H1 (cell line): ENCODE data around the gene ARHGEF7. TPM values are rescaled to one million over a fixed set of nuclear protein-coding genes. Genes with fewer than 3 reads are reported as not detected.

Source experiments
- CTCF ChIA-PET: fragments of 300-600 bp; sonication (Branson Sonifier 250); formaldehyde crosslinking; loops from one replicate; lab custom pipeline; 2021; ENCODE audit not compliant: partially characterized antibody; lab: Charles Lee
- POLR2A ChIA-PET: fragments of 300-600 bp; sonication (Branson Sonifier 250); formaldehyde crosslinking; loops from one replicate; lab custom pipeline; 2021; ENCODE audit warnings: inconsistent platforms; ENCODE audit not compliant: partially characterized antibody; lab: Charles Lee
- DNase-seq, 2 experiments: peaks; one replicate each; pipeline versions ENCODE4 v3.0.0 to v3.0.0-alpha.2; 2010 to 2022; ENCODE audit warnings: low spot score in 2 of 2, low read depth in 1 of 2, mixed read lengths in 1 of 2
- FAIRE-seq: peaks from 2 replicates; lab custom pipeline; 2011; peaks lifted over from hg19 to GRCh38; lab: Jason Lieb, UNC
- H2AFZ ChIP-seq: 2 replicates; pipeline ENCODE4 v1.8.1; 2012; ENCODE audit warnings: low read length, inconsistent platforms
- H2AK5ac ChIP-seq: 2 replicates; pipeline ENCODE4 v1.6.1; 2013; ENCODE audit warnings: low read depth, low read length
- H2BK120ac ChIP-seq: replicated peaks from 2 replicates; pipeline ENCODE3; 2013; ENCODE audit warnings: low read depth, low read length, inconsistent platforms
- H2BK12ac ChIP-seq: 2 replicates; pipeline ENCODE4 v1.6.1; 2013; ENCODE audit warnings: low read depth, low read length
- H2BK15ac ChIP-seq: 2 replicates; pipeline ENCODE4 v1.6.1; 2013; ENCODE audit warnings: low read length
- H2BK20ac ChIP-seq: 2 replicates; pipeline ENCODE4 v1.6.1; 2013; ENCODE audit warnings: low read length
- H2BK5ac ChIP-seq: 2 replicates; pipeline ENCODE4 v1.6.1; 2013; ENCODE audit warnings: low read depth, low read length
- H3K14ac ChIP-seq: 2 replicates; pipeline ENCODE4 v1.6.1; 2013; ENCODE audit warnings: inconsistent platforms; ENCODE audit not compliant: insufficient read length
- H3K18ac ChIP-seq: 2 replicates; pipeline ENCODE4 v1.6.1; 2013; ENCODE audit warnings: low read length; ENCODE audit errors: extremely low read depth
- H3K23ac ChIP-seq: 2 replicates; pipeline ENCODE4 v1.6.1; 2013; ENCODE audit warnings: inconsistent platforms; ENCODE audit not compliant: insufficient read length
- H3K23me2 ChIP-seq: 2 replicates; pipeline ENCODE4 v1.6.1; 2013; ENCODE audit warnings: low read depth, low read length
- H3K27ac ChIP-seq: 2 replicates; pipeline ENCODE4 v1.6.1; 2011; ENCODE audit warnings: low read depth, low read length, inconsistent platforms
- H3K27me3 ChIP-seq, 4 experiments: replicated peaks in 1 of 4; 1 replicate in 1 of 4; 2 replicates in 3 of 4; pipeline versions ENCODE4 v1.6.1 to v1.8.1; 2011 to 2013; ENCODE audit warnings: low read length in 3 of 4, mild to moderate bottlenecking in 3 of 4, inconsistent platforms in 2 of 4, mixed read lengths in 2 of 4, moderate library complexity in 1 of 4; ENCODE audit not compliant: control insufficient read depth in 3 of 4, insufficient read depth in 3 of 4; ENCODE audit errors: extremely low read depth in 1 of 4
- H3K36me3 ChIP-seq, 4 experiments: 2 replicates each; pipeline versions ENCODE4 v1.6.1 to v1.8.1; 2011 to 2013; ENCODE audit warnings: mild to moderate bottlenecking in 4 of 4, low read length in 3 of 4, moderate library complexity in 2 of 4, control low read depth in 1 of 4, inconsistent platforms in 1 of 4; ENCODE audit not compliant: insufficient read depth in 4 of 4, control insufficient read depth in 2 of 4
- H3K4ac ChIP-seq: replicated peaks from 2 replicates; pipeline ENCODE3; 2013; ENCODE audit warnings: low read length, low read depth, mixed read lengths, inconsistent platforms; ENCODE audit not compliant: insufficient read length
- H3K4me1 ChIP-seq, 4 experiments: replicated peaks in 1 of 4; 1 replicate in 1 of 4; 2 replicates in 3 of 4; pipeline versions ENCODE4 v1.6.1 to v1.8.1; 2011 to 2013; ENCODE audit warnings: low read length in 3 of 4, inconsistent platforms in 2 of 4, mixed read lengths in 1 of 4; ENCODE audit not compliant: insufficient read depth in 4 of 4, control insufficient read depth in 3 of 4
- H3K4me2 ChIP-seq, 2 experiments: 2 replicates each; pipeline versions ENCODE4 v1.6.1 to v1.8.1; 2011 to 2013; ENCODE audit warnings: low read depth in 2 of 2, low read length in 2 of 2, control low read depth in 1 of 2, inconsistent platforms in 1 of 2, mild to moderate bottlenecking in 1 of 2; ENCODE audit not compliant: insufficient read depth in 1 of 2
- H3K4me3 ChIP-seq, 4 experiments: fragments of 200-600, 300-600 bp in 1 of 4; sonication (generic), shearing (Covaris generic), sonication (Bioruptor Twin) in 1 of 4; 2 replicates each; pipeline versions ENCODE4 v1.5.1 to v1.8.1; 2011 to 2016; ENCODE audit warnings: low read length in 4 of 4, low read depth in 3 of 4, control low read depth in 2 of 4, inconsistent platforms in 2 of 4, mild to moderate bottlenecking in 2 of 4, mixed read lengths in 1 of 4, moderate library complexity in 1 of 4; ENCODE audit not compliant: insufficient read depth in 2 of 4; ENCODE audit errors: extremely low read depth in 1 of 4
- H3K56ac ChIP-seq: replicated peaks from 2 replicates; pipeline ENCODE3; 2013; ENCODE audit warnings: low read depth, mild to moderate bottlenecking, mixed read lengths, low read length, inconsistent platforms; ENCODE audit not compliant: insufficient read length
- H3K79me1 ChIP-seq: 2 replicates; pipeline ENCODE4 v1.6.1; 2013; ENCODE audit warnings: low read depth, low read length, control low read depth
- H3K79me2 ChIP-seq, 2 experiments: 2 replicates each; pipeline versions ENCODE4 v1.6.1 to v1.8.1; 2012 to 2013; ENCODE audit warnings: low read length in 2 of 2, mild to moderate bottlenecking in 2 of 2, inconsistent platforms in 1 of 2; ENCODE audit not compliant: insufficient read depth in 2 of 2, control insufficient read depth in 1 of 2
- H3K9ac ChIP-seq, 4 experiments: replicated peaks in 1 of 4; 1 replicate in 1 of 4; 2 replicates in 3 of 4; pipeline versions ENCODE4 v1.6.1 to v1.8.1; 2011 to 2013; ENCODE audit warnings: low read depth in 3 of 4, low read length in 3 of 4, control low read depth in 2 of 4, mild to moderate bottlenecking in 2 of 4, moderate library complexity in 2 of 4, inconsistent platforms in 1 of 4; ENCODE audit errors: extremely low read depth in 1 of 4
- H3K9me3 ChIP-seq, 2 experiments: 2 replicates each; pipeline versions ENCODE4 v1.6.1 to v1.8.1; 2012 to 2013; ENCODE audit warnings: mild to moderate bottlenecking in 2 of 2, moderate library complexity in 2 of 2, control low read depth in 1 of 2, inconsistent platforms in 1 of 2, low read depth in 1 of 2, low read length in 1 of 2, mixed read lengths in 1 of 2; ENCODE audit not compliant: insufficient read depth in 2 of 2
- H4K20me1 ChIP-seq, 2 experiments: replicated peaks in 1 of 2; 2 replicates each; pipeline versions ENCODE3 to v1.8.1; 2011 to 2013; ENCODE audit warnings: inconsistent platforms in 2 of 2, low read length in 2 of 2, mild to moderate bottlenecking in 1 of 2; ENCODE audit not compliant: insufficient read depth in 2 of 2, control insufficient read depth in 1 of 2
- H4K5ac ChIP-seq: 2 replicates; pipeline ENCODE4 v1.6.1; 2013; ENCODE audit warnings: low read length, low read depth, mixed read lengths, inconsistent platforms; ENCODE audit not compliant: insufficient read length
- H4K8ac ChIP-seq: 2 replicates; pipeline ENCODE4 v1.8.0; 2013; ENCODE audit warnings: mild to moderate bottlenecking, moderate library complexity, low read length, inconsistent platforms; ENCODE audit not compliant: insufficient read depth; ENCODE audit errors: extremely low read depth
- H4K91ac ChIP-seq: replicated peaks from 2 replicates; pipeline ENCODE3; 2013; ENCODE audit warnings: low read length, mixed read lengths, inconsistent platforms; ENCODE audit not compliant: insufficient read length
- CBX5 ChIP-seq: fragments of 300-800, 300-1000 bp; sonication (generic); IDR thresholded peaks from 2 replicates; pipeline ENCODE4 v1.7.1; 2016; ENCODE audit warnings: antibody characterized with exemption, low read length, low read depth
- CTBP2 ChIP-seq: IDR thresholded peaks from 2 replicates; pipeline ENCODE4 v1.7.0; 2011; ENCODE audit warnings: borderline replicate concordance, mild to moderate bottlenecking, moderate library complexity, mixed read lengths, low read length; ENCODE audit not compliant: insufficient read depth, insufficient read length
- CTCF ChIP-seq, 3 experiments: IDR thresholded peaks; 1 replicate in 2 of 3; 2 replicates in 1 of 3; pipeline versions ENCODE4 v1.5.1 to v1.6.1; 2011; ENCODE audit warnings: low read length in 3 of 3, mild to moderate bottlenecking in 3 of 3, inconsistent platforms in 2 of 3, low read depth in 1 of 3, moderate library complexity in 1 of 3; ENCODE audit not compliant: insufficient read depth in 1 of 3; ENCODE audit errors: control extremely low read depth in 1 of 3
- EP300 ChIP-seq, 2 experiments: IDR thresholded peaks; 1 replicate in 1 of 2; 2 replicates in 1 of 2; pipeline ENCODE4 v1.6.1; 2011 to 2012; ENCODE audit warnings: low read depth in 2 of 2, low read length in 2 of 2, mild to moderate bottlenecking in 2 of 2, borderline replicate concordance in 1 of 2, inconsistent platforms in 1 of 2, moderate library complexity in 1 of 2
- JUN ChIP-seq: IDR thresholded peaks from 2 replicates; pipeline ENCODE4 v1.6.1; 2011; ENCODE audit warnings: low read depth, mild to moderate bottlenecking, improper control_type of control experiment, low read length
- POLR2A ChIP-seq, 2 experiments: IDR thresholded peaks; 1 replicate in 1 of 2; 2 replicates in 1 of 2; pipeline ENCODE4 v1.6.1; 2011; ENCODE audit warnings: low read depth in 2 of 2, low read length in 2 of 2, mild to moderate bottlenecking in 2 of 2; ENCODE audit errors: control extremely low read depth in 1 of 2
- SAP30 ChIP-seq: fragments of 300-600 bp; sonication (generic); IDR thresholded peaks from 2 replicates; pipeline ENCODE4 v1.7.1; 2012; ENCODE audit warnings: low read length, moderate library complexity, mild to moderate bottlenecking, inconsistent platforms; ENCODE audit not compliant: insufficient read depth, insufficient replicate concordance
- SIRT6 ChIP-seq: IDR thresholded peaks from one replicate; pipeline ENCODE4 v1.7.1; 2012; ENCODE audit warnings: low read length, inconsistent platforms
- SP4 ChIP-seq: IDR thresholded peaks from 2 replicates; pipeline ENCODE4 v1.6.1; 2012; ENCODE audit warnings: low read length, inconsistent platforms
- TAF7 ChIP-seq: optimal IDR thresholded peaks from 2 replicates; pipeline ENCODE3; 2011; ENCODE audit warnings: low read depth, mild to moderate bottlenecking, inconsistent platforms, low read length, moderate library complexity, borderline replicate concordance
- WGBS, 2 experiments: shearing (Covaris generic) in 1 of 2; methylation state at CpG; one replicate each; pipeline versions ENCODE4 v1.1.6 to v1.1.7; 2013 to 2015; ENCODE audit warnings: low lambda C conversion rate in 2 of 2, mixed read lengths in 2 of 2, inconsistent platforms in 1 of 2, low coverage in 1 of 2, missing lambda C conversion rate in 1 of 2; ENCODE audit not compliant: insufficient replicate concordance in 2 of 2, insufficient coverage in 1 of 2, insufficient read length in 1 of 2; ENCODE audit errors: extremely low coverage in 1 of 2, missing lambda C conversion rate in 1 of 2; 5-methylcytosine and 5-hydroxymethylcytosine counted together
- polyA plus RNA-seq, 7 experiments: library from polyadenylated mRNA; depleted of rRNA in 3 of 7; stranded (reverse) in 5 of 7; unstranded in 2 of 7; fragments of >200 nt in 5 of 7; fragments of 200-250 nt in 2 of 7; gene quantifications; 1 replicate in 5 of 7; 2 replicates in 1 of 7; 4 replicates in 1 of 7; pipeline versions ENCODE4 v1.2.1 to v1.2.3, GENCODE V29; 2011 to 2013; ENCODE audit warnings: missing spikeins in 2 of 7, mixed read lengths in 2 of 7
- total RNA-seq: library from RNA; stranded (reverse); fragmentation: NEBNext Ultra II Directional; extraction: Animal tissue kit (Norgen Biotek cat#: 25700); gene quantifications from 2 replicates; pipeline ENCODE4 v1.2.1, GENCODE V29; 2021

ARHGEF7 gene
- total and polyA plus RNA-seq, 2 of the 8 experiments (the other 6 are each of a cell fraction or from before 2014, with no cell fraction given), result 26.2 to 56.5 TPM

- H3K9ac ChIP-seq, result no peak overlapping the region
- H3K56ac ChIP-seq, result no peak overlapping the region
- no peak overlapping the region for H3K4me2 ChIP-seq
- H2BK15ac ChIP-seq, result no peak overlapping the region
- no peak for FAIRE-seq
- WGBS, 2 experiments, result 95% methylated on average over 8 of the region's 8 CpGs; no CpG with 5 or more reads in 1 of the 2 experiments
- no peak overlapping the region for H3K27ac ChIP-seq
- H3K79me2 ChIP-seq, result peaks cover 3 to 95% of the 10 kb centered on the region in 2 experiments
- H4K91ac ChIP-seq, result no peak overlapping the region
- no peak overlapping the region for H3K18ac ChIP-seq
- no peak for DNase-seq
- H3K23ac ChIP-seq, result no peak overlapping the region
- ChIA-PET POLR2A (no interaction called here), CTCF (interaction anchor here (1.2 to 1.8 kb wide), 4 partner anchors 9 to 54 kb away, joined by 3 to 5 read pairs (median 4); no protein-coding TSS in a partner anchor)
- H3K14ac ChIP-seq, result no peak overlapping the region
- H3K4ac ChIP-seq, result no peak overlapping the region
- no peaks in the 10 kb centered on the region for H3K23me2 ChIP-seq
- H3K4me1 ChIP-seq, result peaks cover 0 to 4% (median 1%) of the 10 kb centered on the region in 4 experiments; a peak in 3 of 7 replicates
- H2AK5ac ChIP-seq, result no peak overlapping the region
- H2BK12ac ChIP-seq, result no peak overlapping the region
- H2BK20ac ChIP-seq, result no peak overlapping the region
- H4K20me1 ChIP-seq, result peaks cover 20 to 34% of the 10 kb centered on the region in 2 experiments
- H4K5ac ChIP-seq, result no peak overlapping the region
- H2BK120ac ChIP-seq, result no peak overlapping the region
- H3K27me3 ChIP-seq, result no peaks in the 10 kb centered on the region
- H3K36me3 ChIP-seq, result peaks cover 0 to 3% (median 0%) of the 10 kb centered on the region in 4 experiments; a peak in 1 of 8 replicates
- peaks cover 30% of the 10 kb centered on the region for H3K79me1 ChIP-seq
- H2BK5ac ChIP-seq, result no peak overlapping the region
- H3K9me3 ChIP-seq, result no peaks in the 10 kb centered on the region
- no peak overlapping the region for H3K4me3 ChIP-seq
- H4K8ac ChIP-seq, result 0 out of 2 replicates have a peak overlapping the region, but pooled peaks have one; percentile 25
- H2AFZ ChIP-seq, result no peak overlapping the region
- TF ChIP-seq CBX5, result no peak
- no peak for TF ChIP-seq CTBP2
- TF ChIP-seq CTCF (IDR thresholded peaks at IDR 0.05; ENCODE audit: control extremely low read depth in 1 of 3, insufficient read depth in 1 of 3, low read depth in 1 of 3, low read length in 3 of 3), result no peak
- no peak for TF ChIP-seq EP300 (IDR thresholded peaks at IDR 0.05; ENCODE audit: borderline replicate concordance in 1 of 2, low read depth in 2 of 2, low read length in 2 of 2)
- TF ChIP-seq SIRT6, result no peak
- no peak for TF ChIP-seq TAF7
- TF ChIP-seq JUN, result no peak
- TF ChIP-seq POLR2A (IDR thresholded peaks at IDR 0.05; ENCODE audit: control extremely low read depth in 1 of 2, low read depth in 2 of 2, low read length in 2 of 2), result no peak
- no peak for TF ChIP-seq SP4
- TF ChIP-seq SAP30, result no peak
Measured at GRCh38 chr13:111176421-111176820, 61.3 kb downstream of the ARHGEF7 start.
